PC-3 (cell line): ENCODE data around the gene ACCS. TPM values are rescaled to one million over a fixed set of nuclear protein-coding genes. Genes with fewer than 3 reads are reported as not detected.

Experiments
- ATAC-seq: fragments of 200-7000 bp; cut with Tn5 transposase; 2 replicates; pipeline ENCODE4 v1.9.1; 2020; ENCODE audit warnings: mild to moderate bottlenecking, moderate library complexity
- BruUV-seq: library from RNA; stranded (reverse); fragments of 400-500 nt; replicated peaks from 2 replicates; lab custom pipeline; 2021; lab: Mats Ljungman, UMichigan
- CTCF ChIA-PET: fragments of 300-600 bp; sonication (Branson Sonifier 250); formaldehyde crosslinking; loops from one replicate; lab custom pipeline; 2022; ENCODE audit warnings: antibody characterized with exemption; lab: Charles Lee
- POLR2A ChIA-PET: fragments of 300-600 bp; sonication (Branson Sonifier 250); formaldehyde crosslinking; loops from one replicate; lab custom pipeline; 2022; ENCODE audit warnings: antibody characterized with exemption; ENCODE audit not compliant: unreplicated experiment; lab: Charles Lee
- DNase-seq: peaks from one replicate; pipeline ENCODE4 v3.0.0-alpha.2; 2015
- H2AFZ ChIP-seq: fragments of 300-600 bp; sonication (generic); 2 replicates; pipeline ENCODE4 v1.6.0; 2016; ENCODE audit warnings: antibody characterized with exemption, low read length
- H3F3A ChIP-seq: fragments of 300-600 bp; sonication (generic); one replicate; pipeline ENCODE4 v1.6.0; 2017; ENCODE audit warnings: antibody characterized with exemption, low read length, control low read depth, mild to moderate bottlenecking; ENCODE audit not compliant: unreplicated experiment
- H3K27ac ChIP-seq: fragments of 300-600 bp; sonication (generic); 2 replicates; pipeline ENCODE4 v1.5.1; 2016; ENCODE audit warnings: mild to moderate bottlenecking, low read length
- H3K27me3 ChIP-seq: fragments of 300-600 bp; sonication (generic); 2 replicates; pipeline ENCODE4 v1.6.1; 2016; ENCODE audit warnings: low read length, mixed read lengths
- H3K36me3 ChIP-seq: fragments of 300-600 bp; sonication (generic); 2 replicates; pipeline ENCODE4 v1.6.1; 2016; ENCODE audit warnings: low read depth, mixed run types, low read length, mixed read lengths
- H3K4me1 ChIP-seq: fragments of 300-600 bp; sonication (generic); 2 replicates; pipeline ENCODE4 v1.5.1; 2016; ENCODE audit warnings: low read length; ENCODE audit not compliant: insufficient read depth
- H3K4me2 ChIP-seq: fragments of 300-600 bp; sonication (generic); 2 replicates; pipeline ENCODE4 v1.6.0; 2016; ENCODE audit warnings: low read length
- H3K4me3 ChIP-seq: fragments of 300-600 bp; sonication (generic); 2 replicates; pipeline ENCODE4 v1.5.1; 2016; ENCODE audit warnings: mild to moderate bottlenecking, low read length, mixed read lengths
- H3K79me2 ChIP-seq: fragments of 300-600 bp; sonication (generic); 2 replicates; pipeline ENCODE4 v1.6.1; 2017; ENCODE audit warnings: low read length, mixed read lengths
- H3K9ac ChIP-seq: fragments of 300-600 bp; sonication (generic); 2 replicates; pipeline ENCODE4 v1.6.0; 2016; ENCODE audit warnings: mild to moderate bottlenecking, low read length
- H3K9me2 ChIP-seq: fragments of 300-600 bp; sonication (generic); replicated peaks from 2 replicates; pipeline ENCODE4 v1.6.1; 2016; ENCODE audit warnings: mixed run types, low read length, mixed read lengths
- H3K9me3 ChIP-seq: fragments of 300-600 bp; sonication (generic); 2 replicates; pipeline ENCODE4 v1.6.1; 2016; ENCODE audit warnings: low read length, mixed read lengths
- H4K20me1 ChIP-seq: fragments of 300-600 bp; sonication (generic); 2 replicates; pipeline ENCODE4 v1.6.1; 2016; ENCODE audit warnings: low read length, mixed read lengths
- EZH2 ChIP-seq: fragments of 300-600 bp; sonication (generic); IDR thresholded peaks from one replicate; pipeline ENCODE4 v1.6.1; 2017; ENCODE audit warnings: antibody characterized with exemption, mild to moderate bottlenecking, low read length; ENCODE audit not compliant: unreplicated experiment
- EZH2phosphoT487 ChIP-seq: fragments of 300-600 bp; sonication (generic); IDR thresholded peaks from 2 replicates; pipeline ENCODE4 v1.6.1; 2018; ENCODE audit warnings: mild to moderate bottlenecking, antibody characterized with exemption, low read length, borderline replicate concordance
- intact Hi-C: fragments of 100-400 bp; cut with micrococcal nuclease; formaldehyde crosslinking; loops from 2 replicates; pipeline ENCODE4 v1.9.0; 2023
- total RNA-seq: library from RNA; depleted of rRNA; stranded (reverse); fragments of >200 nt; gene quantifications from 2 replicates; pipeline ENCODE4 v1.2.3, GENCODE V29; 2014
- TF ChIP-seq, protein P1 (sequence below): fragments of 300-600 bp; sonication (generic); conservative IDR thresholded peaks from 2 replicates; pipeline ENCODE4 v1.5.1; 2017; ENCODE audit warnings: antibody characterized with exemption, low read depth, mild to moderate bottlenecking, low read length

ACCS gene
- total RNA-seq, 1 experiment from 2014 or later, result 3.8 TPM

DNA sequence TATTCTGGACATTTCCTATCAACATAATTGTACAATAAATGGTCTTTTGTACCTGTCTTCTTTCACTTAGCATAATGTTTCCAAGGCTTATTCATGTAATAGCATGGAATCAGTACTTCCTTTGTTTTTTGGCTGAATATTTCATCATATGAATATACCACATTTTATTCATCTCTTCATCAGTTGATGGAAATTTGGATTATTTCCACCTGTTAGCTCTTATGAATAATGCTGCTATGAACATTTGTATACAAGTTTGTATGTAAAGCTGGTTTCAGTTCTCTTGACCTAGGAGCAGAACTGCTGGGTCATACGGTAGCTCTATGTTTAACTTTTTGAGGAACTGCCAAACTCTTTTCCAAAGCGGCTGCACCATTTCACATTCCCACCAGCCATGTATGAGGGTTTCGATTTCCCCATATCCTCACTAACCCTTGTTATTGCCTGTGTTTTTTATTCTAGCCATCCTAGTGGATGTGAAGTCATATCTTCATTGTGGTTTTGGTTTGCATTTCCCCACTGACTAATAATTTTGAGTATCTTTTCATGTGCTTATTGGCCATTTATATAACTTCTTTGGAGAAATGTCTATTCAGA is 50.3 kb downstream of the ACCS start:
- H3K9ac ChIP-seq, result no peak overlapping the region
- no peak overlapping the region for H2AFZ ChIP-seq
- ChIA-PET POLR2A (no interaction called here), CTCF (no interaction called here)
- TF ChIP-seq EZH2phosphoT487 (no peak), EZH2 (no peak)
- TF ChIP-seq, protein P1, sequence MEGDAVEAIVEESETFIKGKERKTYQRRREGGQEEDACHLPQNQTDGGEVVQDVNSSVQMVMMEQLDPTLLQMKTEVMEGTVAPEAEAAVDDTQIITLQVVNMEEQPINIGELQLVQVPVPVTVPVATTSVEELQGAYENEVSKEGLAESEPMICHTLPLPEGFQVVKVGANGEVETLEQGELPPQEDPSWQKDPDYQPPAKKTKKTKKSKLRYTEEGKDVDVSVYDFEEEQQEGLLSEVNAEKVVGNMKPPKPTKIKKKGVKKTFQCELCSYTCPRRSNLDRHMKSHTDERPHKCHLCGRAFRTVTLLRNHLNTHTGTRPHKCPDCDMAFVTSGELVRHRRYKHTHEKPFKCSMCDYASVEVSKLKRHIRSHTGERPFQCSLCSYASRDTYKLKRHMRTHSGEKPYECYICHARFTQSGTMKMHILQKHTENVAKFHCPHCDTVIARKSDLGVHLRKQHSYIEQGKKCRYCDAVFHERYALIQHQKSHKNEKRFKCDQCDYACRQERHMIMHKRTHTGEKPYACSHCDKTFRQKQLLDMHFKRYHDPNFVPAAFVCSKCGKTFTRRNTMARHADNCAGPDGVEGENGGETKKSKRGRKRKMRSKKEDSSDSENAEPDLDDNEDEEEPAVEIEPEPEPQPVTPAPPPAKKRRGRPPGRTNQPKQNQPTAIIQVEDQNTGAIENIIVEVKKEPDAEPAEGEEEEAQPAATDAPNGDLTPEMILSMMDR, result no peak
- no TSS peak for BruUV-seq
- H3K4me3 ChIP-seq, result no peak overlapping the region
- no peaks in the 10 kb centered on the region for H3K79me2 ChIP-seq
- H3K36me3 ChIP-seq, result peaks cover 12% of the 10 kb centered on the region; the same call in 1 of the 2 replicates
- no peaks in the 10 kb centered on the region for H3K27me3 ChIP-seq
- intact Hi-C loops, result no loop called here
- DNase-seq, result no peak
- no peaks in the 10 kb centered on the region for H3K9me2 ChIP-seq
- no peaks in the 10 kb centered on the region for H3F3A ChIP-seq
- H3K4me1 ChIP-seq, result no peaks in the 10 kb centered on the region
- no peak overlapping the region for H3K27ac ChIP-seq
- H3K9me3 ChIP-seq, result no peaks in the 10 kb centered on the region
- no peaks in the 10 kb centered on the region for H4K20me1 ChIP-seq
- H3K4me2 ChIP-seq, result no peak overlapping the region
- no peak for ATAC-seq

DNA sequence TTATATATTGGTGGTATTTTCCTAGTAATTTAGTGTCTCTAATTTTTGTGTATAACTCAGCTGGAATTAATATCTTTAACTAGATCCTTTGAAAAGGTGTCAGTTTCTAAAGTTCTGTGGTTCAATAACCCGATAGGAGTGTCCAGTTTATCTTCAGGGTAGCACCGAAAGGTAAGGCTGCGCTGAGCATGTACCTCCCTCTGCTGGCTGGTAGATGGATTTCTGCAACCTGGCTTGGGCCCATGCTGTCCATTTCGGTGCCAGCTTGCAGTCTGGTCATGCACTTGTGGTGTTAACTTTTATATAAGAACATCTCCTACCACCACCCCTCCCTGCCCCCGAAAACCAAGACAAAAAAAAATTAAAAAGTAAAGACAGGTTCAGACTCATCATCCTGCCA is 54.1 kb downstream of the ACCS start:
- H3K36me3 ChIP-seq, result peaks cover 4% of the 10 kb centered on the region; the same call in 1 of the 2 replicates
- no TSS peak for BruUV-seq
- peak; percentile 63; the same call in 1 of the 2 replicates for ATAC-seq
- H3K79me2 ChIP-seq, result no peaks in the 10 kb centered on the region
- H3K27me3 ChIP-seq, result no peaks in the 10 kb centered on the region
- H2AFZ ChIP-seq, result no peak overlapping the region
- no peak overlapping the region for H3K27ac ChIP-seq
- intact Hi-C loops, result no loop called here
- ChIA-PET CTCF (interaction anchor here (1.3 kb wide), 1 partner anchor 26 kb away, joined by 3 read pairs; no protein-coding TSS in a partner anchor), POLR2A (no interaction called here)
- H3K4me3 ChIP-seq, result no peak overlapping the region
- H3K9me3 ChIP-seq, result no peaks in the 10 kb centered on the region
- no peaks in the 10 kb centered on the region for H4K20me1 ChIP-seq
- no peaks in the 10 kb centered on the region for H3K4me1 ChIP-seq
- TF ChIP-seq EZH2phosphoT487, result no peak
- TF ChIP-seq, protein P1, result peak; percentile 60
- no peaks in the 10 kb centered on the region for H3F3A ChIP-seq
- no peaks in the 10 kb centered on the region for H3K9me2 ChIP-seq
- H3K4me2 ChIP-seq, result no peak overlapping the region
- H3K9ac ChIP-seq, result no peak overlapping the region
- peak; percentile 39 for DNase-seq

DNA sequence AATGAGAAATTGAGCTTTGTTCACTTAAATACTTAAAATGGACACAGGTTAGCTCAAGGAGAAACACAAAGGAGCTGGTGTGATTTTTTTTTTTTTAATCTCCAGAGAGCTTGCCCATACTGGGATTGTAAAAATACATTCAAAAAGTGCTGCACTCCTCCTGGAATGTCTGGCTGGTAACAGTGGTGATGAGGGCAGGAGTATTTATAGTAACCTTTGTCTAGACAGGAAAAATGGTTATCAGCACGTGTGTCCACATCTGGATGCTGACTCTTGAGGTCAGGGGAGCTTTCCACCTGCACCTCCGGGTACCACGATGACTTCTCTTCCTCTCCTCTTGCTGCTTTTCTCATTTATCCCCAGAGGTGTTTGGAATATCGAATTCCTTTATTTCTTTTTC is 59.5 kb downstream of the ACCS start:
- Histone ChIP-seq H3K27ac (no peak overlapping the region), H3K9ac (no peak overlapping the region), H3K27me3 (no peaks in the 10 kb centered on the region), H4K20me1 (no peaks in the 10 kb centered on the region), H3K4me3 (no peak overlapping the region), H3K36me3 (no peaks in the 10 kb centered on the region; the same call in 1 of the 2 replicates), H3K4me1 (no peaks in the 10 kb centered on the region), H3K9me3 (no peaks in the 10 kb centered on the region), H3K79me2 (no peaks in the 10 kb centered on the region), H3F3A (no peaks in the 10 kb centered on the region), H3K9me2 (no peaks in the 10 kb centered on the region), H2AFZ (no peak overlapping the region), H3K4me2 (no peak overlapping the region)
- TF ChIP-seq EZH2 (no peak), EZH2phosphoT487 (no peak)
- TF ChIP-seq, protein P1, result no peak
- CTCF ChIA-PET, result no interaction called here
- POLR2A ChIA-PET, result no interaction called here
- no TSS peak for BruUV-seq
- intact Hi-C loops, result no loop called here
- DNase-seq (no peak), ATAC-seq (no peak)
